ENCODE measurements around the gene ASGR2.

The ASGR2 gene

GRCh38 chr17:7060165-7060891, 54.3 kb downstream of the ASGR2 start:
- DNase-seq: peak; percentile 27 to 63 (median 54)

GRCh38 chr17:7058831-7059447, 55.7 kb downstream of the ASGR2 start:
- peak in 2 of 4 experiments; percentile 23 to 50 for DNase-seq

GRCh38 chr17:7056386-7056785, 58.2 kb downstream of the ASGR2 start:
- DNase-seq: no peak
